SK-N-SH (cell line): ENCODE measurements around the gene MAP4. TPM values are rescaled to one million over a fixed set of nuclear protein-coding genes. Genes with fewer than 3 reads are reported as not detected.

Source experiments
- CTCF ChIA-PET: fragments of 300-600, 350-600 bp; formaldehyde crosslinking; extraction: SDS; loops from one replicate; lab custom pipeline; 2021; lab: Yijun Ruan, JAX
- POLR2A ChIA-PET: fragments of 350-600 bp; sonication (Branson Sonifier 250); formaldehyde crosslinking; extraction: SDS; loops from one replicate; lab custom pipeline; 2020; ENCODE audit warnings: antibody characterized with exemption, inconsistent platforms; lab: Yijun Ruan, JAX
- DNase-seq: peaks from one replicate; pipeline ENCODE4 v3.0.0; 2012
- H2AFZ ChIP-seq: fragments of 200-600 bp; sonication (generic); 2 replicates; pipeline ENCODE4 v1.8.1; 2016; ENCODE audit warnings: antibody characterized with exemption, mild to moderate bottlenecking, low read depth
- H3F3A ChIP-seq: fragments of 200-600 bp; sonication (generic); replicated peaks from 2 replicates; pipeline ENCODE3; 2016; ENCODE audit warnings: antibody characterized with exemption, mild to moderate bottlenecking; ENCODE audit not compliant: insufficient read depth
- H3K27ac ChIP-seq, 2 experiments: fragments of 200-500 bp in 1 of 2; fragments of 200-600 bp in 1 of 2; sonication (Bioruptor generic) in 1 of 2; sonication (generic), shearing (Covaris generic) in 1 of 2; 2 replicates each; pipeline versions ENCODE4 v1.5.1 to v1.6.1; 2014 to 2016; ENCODE audit warnings: low read depth in 2 of 2, inconsistent platforms in 1 of 2, low read length in 1 of 2, mild to moderate bottlenecking in 1 of 2, mixed read lengths in 1 of 2
- H3K27me3 ChIP-seq: fragments of 200-600 bp; sonication (generic), shearing (Covaris generic); 2 replicates; pipeline ENCODE4 v1.6.1; 2016; ENCODE audit warnings: mixed run types; ENCODE audit not compliant: insufficient read depth
- H3K36me3 ChIP-seq, 2 experiments: fragments of 200-500 bp in 1 of 2; fragments of 200-600 bp in 1 of 2; sonication (Bioruptor generic) in 1 of 2; sonication (generic) in 1 of 2; replicated peaks in 1 of 2; 2 replicates each; pipeline versions ENCODE3 to v1.5.1; 2014 to 2016; ENCODE audit warnings: low read length in 1 of 2, mild to moderate bottlenecking in 1 of 2; ENCODE audit not compliant: insufficient read depth in 2 of 2, control insufficient read depth in 1 of 2
- H3K4me1 ChIP-seq, 2 experiments: fragments of 200-500 bp in 1 of 2; fragments of 200-600 bp in 1 of 2; sonication (Bioruptor generic) in 1 of 2; sonication (generic), shearing (Covaris generic) in 1 of 2; 2 replicates each; pipeline versions ENCODE4 v1.5.1 to v1.6.1; 2014 to 2016; ENCODE audit warnings: low read depth in 1 of 2, low read length in 1 of 2, mixed run types in 1 of 2; ENCODE audit not compliant: insufficient read depth in 2 of 2, control insufficient read depth in 1 of 2
- H3K4me2 ChIP-seq: fragments of 200-600 bp; sonication (generic), shearing (Covaris generic); 2 replicates; pipeline ENCODE4 v1.6.1; 2017; ENCODE audit warnings: mixed run types
- H3K4me3 ChIP-seq, 2 experiments: fragments of 200-500 bp in 1 of 2; fragments of 200-600 bp in 1 of 2; sonication (Bioruptor generic) in 1 of 2; sonication (generic), shearing (Covaris generic) in 1 of 2; 2 replicates each; pipeline versions ENCODE4 v1.5.1 to v1.8.1; 2014 to 2016; ENCODE audit warnings: low read depth in 2 of 2, inconsistent platforms in 1 of 2, low read length in 1 of 2, mild to moderate bottlenecking in 1 of 2, mixed read lengths in 1 of 2, moderate library complexity in 1 of 2
- H3K79me2 ChIP-seq: fragments of 200-600 bp; sonication (generic); 2 replicates; pipeline ENCODE4 v1.8.1; 2017; ENCODE audit warnings: mild to moderate bottlenecking; ENCODE audit not compliant: insufficient read depth
- H3K9ac ChIP-seq: fragments of 200-600 bp; sonication (generic); 2 replicates; pipeline ENCODE4 v1.6.1; 2017; ENCODE audit warnings: mixed run types
- H3K9me2 ChIP-seq: fragments of 200-600 bp; sonication (generic); 2 replicates; pipeline ENCODE4 v1.6.1; 2017; ENCODE audit warnings: mixed run types
- H3K9me3 ChIP-seq: fragments of 200-600 bp; sonication (generic); 2 replicates; pipeline ENCODE4 v1.6.1; 2017; ENCODE audit warnings: mixed run types, mild to moderate bottlenecking, moderate library complexity
- H4K20me1 ChIP-seq: fragments of 200-600 bp; sonication (generic); 2 replicates; pipeline ENCODE4 v1.6.1; 2017; ENCODE audit warnings: mild to moderate bottlenecking, mixed run types; ENCODE audit not compliant: insufficient read depth
- ELF1 ChIP-seq: IDR thresholded peaks from 2 replicates; pipeline ENCODE4 v1.4.0; 2012
- EP300 ChIP-seq, 2 experiments: IDR thresholded peaks; 2 replicates each; pipeline versions ENCODE4 v1.4.0 to v1.6.1; 2012; ENCODE audit warnings: borderline replicate concordance in 1 of 2, low read depth in 1 of 2, low read length in 1 of 2
- EZH2phosphoT487 ChIP-seq: fragments of 200-600 bp; sonication (generic); IDR thresholded peaks from 2 replicates; pipeline ENCODE4 v1.6.1; 2017; ENCODE audit warnings: low read depth, mixed run types, mild to moderate bottlenecking, antibody characterized with exemption, moderate library complexity, borderline replicate concordance
- FOSL2 ChIP-seq: IDR thresholded peaks from 2 replicates; pipeline ENCODE4 v1.4.0; 2012; ENCODE audit warnings: low read depth, mild to moderate bottlenecking, moderate library complexity, borderline replicate concordance
- FOXJ3 ChIP-seq: sonication (generic); formaldehyde crosslinking; IDR thresholded peaks from 2 replicates; pipeline ENCODE4 v1.5.1; 2020; ENCODE audit warnings: mild to moderate bottlenecking, missing genetic modification reagents
- FOXM1 ChIP-seq: IDR thresholded peaks from 2 replicates; pipeline ENCODE4 v1.4.0; 2012; ENCODE audit warnings: low read depth, mild to moderate bottlenecking
- GABPA ChIP-seq: IDR thresholded peaks from 2 replicates; pipeline ENCODE4 v1.4.0; 2012; ENCODE audit warnings: low read depth, mild to moderate bottlenecking
- GATA2 ChIP-seq: sonication (generic); formaldehyde crosslinking; IDR thresholded peaks from 2 replicates; pipeline ENCODE4 v1.5.0; 2020; ENCODE audit warnings: mild to moderate bottlenecking, missing genetic modification reagents
- NFIC ChIP-seq: IDR thresholded peaks from 2 replicates; pipeline ENCODE4 v1.4.0; 2012; ENCODE audit warnings: borderline replicate concordance
- POLR2AphosphoS5 ChIP-seq: IDR thresholded peaks from 2 replicates; pipeline ENCODE4 v1.6.1; 2012; ENCODE audit warnings: low read depth, low read length
- RCOR1 ChIP-seq: fragments of 150-350 bp; IDR thresholded peaks from 2 replicates; pipeline ENCODE4 v1.6.1; 2017; ENCODE audit warnings: antibody characterized with exemption, low read length
- RFX5 ChIP-seq: IDR thresholded peaks from 2 replicates; pipeline ENCODE4 v1.6.1; 2012; ENCODE audit warnings: mild to moderate bottlenecking, improper control_type of control experiment, low read length
- RXRA ChIP-seq: IDR thresholded peaks from 2 replicates; pipeline ENCODE4 v1.4.0; 2012; ENCODE audit warnings: low read depth, mild to moderate bottlenecking, borderline replicate concordance
- SMC3 ChIP-seq: IDR thresholded peaks from 2 replicates; pipeline ENCODE4 v1.6.1; 2012; ENCODE audit warnings: low read depth, low read length, improper control_type of control experiment
- TAF1 ChIP-seq: IDR thresholded peaks from 2 replicates; pipeline ENCODE4 v1.6.1; 2012; ENCODE audit warnings: low read depth, mild to moderate bottlenecking, low read length, moderate library complexity, borderline replicate concordance
- TCF12 ChIP-seq: IDR thresholded peaks from 2 replicates; pipeline ENCODE4 v1.4.0; 2012
- YY1 ChIP-seq: IDR thresholded peaks from 2 replicates; pipeline ENCODE4 v1.4.0; 2012; ENCODE audit warnings: low read depth, mild to moderate bottlenecking
- WGBS: methylation state at CpG from one replicate; pipeline ENCODE4 v1.1.6; 2017; ENCODE audit warnings: low lambda C conversion rate; 5-methylcytosine and 5-hydroxymethylcytosine counted together
- polyA plus RNA-seq, 3 experiments: library from polyadenylated mRNA; depleted of rRNA; stranded (reverse); fragments of >200 nt; gene quantifications; 2 replicates each; pipeline ENCODE4 v1.2.3, GENCODE V29; 2012
- TF ChIP-seq, protein P1 (sequence below): fragments of 150-350 bp; IDR thresholded peaks from 2 replicates; pipeline ENCODE4 v1.6.1; 2016; ENCODE audit warnings: mild to moderate bottlenecking, low read depth, low read length
- TF ChIP-seq, protein P2 (sequence below): IDR thresholded peaks from 2 replicates; pipeline ENCODE4; 2012
- TF ChIP-seq, protein P3 (sequence below): IDR thresholded peaks from 2 replicates; pipeline ENCODE4 v1.6.1; 2012; ENCODE audit warnings: mild to moderate bottlenecking, low read depth, low read length, moderate library complexity

Gene MAP4
- polyA plus RNA-seq, 1 of the 3 experiments (the other 2 are of a cell fraction), result 121 TPM

DNA sequence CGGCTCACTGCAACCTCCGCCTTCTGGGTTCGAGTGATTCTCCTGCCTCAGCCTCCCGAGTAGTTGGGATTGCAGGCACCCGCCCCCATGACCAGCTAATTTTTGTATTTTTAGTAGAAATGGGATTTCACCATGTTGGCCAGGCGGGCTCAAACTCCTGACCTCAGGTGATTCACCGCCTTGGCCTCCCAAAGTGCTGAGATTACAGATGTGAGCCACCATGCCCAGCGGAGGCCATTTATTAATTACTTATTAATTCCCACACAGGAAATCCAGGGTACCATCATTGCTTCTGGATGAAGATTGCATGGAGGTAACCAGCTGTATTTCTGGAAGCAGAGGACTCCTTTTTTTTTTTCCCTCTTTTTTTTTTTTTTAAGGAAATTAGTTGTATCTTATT lies 37.8 kb downstream of the MAP4 start:
- peaks cover 90% of the 10 kb centered on the region for H4K20me1 ChIP-seq
- peaks cover 93% of the 10 kb centered on the region for H3K79me2 ChIP-seq
- H2AFZ ChIP-seq, result no peak overlapping the region
- no peak overlapping the region for H3K4me3 ChIP-seq
- no peaks in the 10 kb centered on the region for H3K9me2 ChIP-seq
- ChIA-PET CTCF (interaction anchor here (4.4 kb wide), 1 partner anchor 11 kb away, joined by 20 read pairs; no protein-coding TSS in a partner anchor), POLR2A (interaction anchor here (0.7 kb wide), 1 partner anchor 12 kb away, joined by 3 read pairs; no protein-coding TSS in a partner anchor)
- peaks cover 35% of the 10 kb centered on the region for H3F3A ChIP-seq
- no peak for DNase-seq
- no peak overlapping the region for H3K9ac ChIP-seq
- no peaks in the 10 kb centered on the region for H3K27me3 ChIP-seq
- TF ChIP-seq FOSL2 (no peak), TAF1 (no peak), SMC3 (no peak)
- TF ChIP-seq, protein P1, sequence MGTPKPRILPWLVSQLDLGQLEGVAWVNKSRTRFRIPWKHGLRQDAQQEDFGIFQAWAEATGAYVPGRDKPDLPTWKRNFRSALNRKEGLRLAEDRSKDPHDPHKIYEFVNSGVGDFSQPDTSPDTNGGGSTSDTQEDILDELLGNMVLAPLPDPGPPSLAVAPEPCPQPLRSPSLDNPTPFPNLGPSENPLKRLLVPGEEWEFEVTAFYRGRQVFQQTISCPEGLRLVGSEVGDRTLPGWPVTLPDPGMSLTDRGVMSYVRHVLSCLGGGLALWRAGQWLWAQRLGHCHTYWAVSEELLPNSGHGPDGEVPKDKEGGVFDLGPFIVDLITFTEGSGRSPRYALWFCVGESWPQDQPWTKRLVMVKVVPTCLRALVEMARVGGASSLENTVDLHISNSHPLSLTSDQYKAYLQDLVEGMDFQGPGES, result no peak
- TF ChIP-seq, protein P2, sequence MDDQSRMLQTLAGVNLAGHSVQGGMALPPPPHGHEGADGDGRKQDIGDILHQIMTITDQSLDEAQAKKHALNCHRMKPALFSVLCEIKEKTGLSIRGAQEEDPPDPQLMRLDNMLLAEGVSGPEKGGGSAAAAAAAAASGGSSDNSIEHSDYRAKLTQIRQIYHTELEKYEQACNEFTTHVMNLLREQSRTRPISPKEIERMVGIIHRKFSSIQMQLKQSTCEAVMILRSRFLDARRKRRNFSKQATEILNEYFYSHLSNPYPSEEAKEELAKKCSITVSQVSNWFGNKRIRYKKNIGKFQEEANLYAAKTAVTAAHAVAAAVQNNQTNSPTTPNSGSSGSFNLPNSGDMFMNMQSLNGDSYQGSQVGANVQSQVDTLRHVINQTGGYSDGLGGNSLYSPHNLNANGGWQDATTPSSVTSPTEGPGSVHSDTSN, result no peak
- no peak overlapping the region for H3K27ac ChIP-seq
- 94% methylated on average over 8 of the region's 8 CpGs for WGBS
- H3K4me1 ChIP-seq, result no peaks in the 10 kb centered on the region; a peak in 1 of 4 replicates
- H3K4me2 ChIP-seq, result no peak overlapping the region
- peaks cover 9 to 25% of the 10 kb centered on the region in 2 experiments for H3K36me3 ChIP-seq
- no peaks in the 10 kb centered on the region for H3K9me3 ChIP-seq

DNA sequence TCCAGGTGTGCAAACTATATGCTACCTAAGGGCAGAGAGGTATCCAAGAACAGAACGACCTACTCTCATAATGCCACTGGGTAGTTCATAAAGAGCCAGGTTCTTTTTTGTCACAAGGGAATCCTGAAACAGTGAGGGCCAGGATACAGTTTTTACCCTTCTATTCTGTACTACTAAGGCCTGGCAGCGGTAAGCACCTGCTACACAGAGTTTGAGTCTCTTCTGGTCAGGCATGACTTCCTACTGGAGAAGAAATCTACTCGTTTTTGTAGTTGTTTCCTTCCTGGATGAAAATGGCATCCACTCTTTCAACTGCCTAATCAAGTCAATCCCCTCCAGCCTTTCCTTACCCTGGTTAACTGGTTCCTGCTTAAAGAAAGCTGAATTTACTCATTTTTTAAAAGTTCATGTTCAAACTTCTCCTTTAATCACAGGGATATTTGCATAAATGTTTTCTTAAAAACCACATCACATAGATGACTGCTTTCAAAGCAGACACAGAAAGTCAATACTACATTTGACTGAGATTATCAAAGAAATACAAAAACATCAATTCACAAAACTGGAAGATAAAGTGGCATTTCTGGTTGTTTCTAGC lies 40.0 kb downstream of the MAP4 start:
- Histone ChIP-seq H3K9me2 (no peaks in the 10 kb centered on the region), H3K9ac (no peak overlapping the region), H3K4me2 (no peak overlapping the region), H3K27me3 (no peaks in the 10 kb centered on the region), H2AFZ (no peak overlapping the region), H3K9me3 (no peaks in the 10 kb centered on the region), H3K4me1 (no peaks in the 10 kb centered on the region; a peak in 1 of 4 replicates), H3K27ac (peak overlapping the region in 1 of 2 experiments; percentile 24; a peak in 1 of 4 replicates), H3K36me3 (peaks cover 9 to 22% of the 10 kb centered on the region in 2 experiments), H4K20me1 (peaks cover 77% of the 10 kb centered on the region), H3K4me3 (no peak overlapping the region), H3K79me2 (peaks cover 91% of the 10 kb centered on the region), H3F3A (peaks cover 35% of the 10 kb centered on the region)
- ChIA-PET POLR2A (no interaction called here), CTCF (interaction anchor here (1.0 to 4.4 kb wide), 4 partner anchors 13 to 175 kb away, joined by 3 to 20 read pairs (median 4); no protein-coding TSS in a partner anchor)
- WGBS, result 96% methylated on average over 3 of the region's 3 CpGs
- no peak for DNase-seq
- TF ChIP-seq, protein P3, sequence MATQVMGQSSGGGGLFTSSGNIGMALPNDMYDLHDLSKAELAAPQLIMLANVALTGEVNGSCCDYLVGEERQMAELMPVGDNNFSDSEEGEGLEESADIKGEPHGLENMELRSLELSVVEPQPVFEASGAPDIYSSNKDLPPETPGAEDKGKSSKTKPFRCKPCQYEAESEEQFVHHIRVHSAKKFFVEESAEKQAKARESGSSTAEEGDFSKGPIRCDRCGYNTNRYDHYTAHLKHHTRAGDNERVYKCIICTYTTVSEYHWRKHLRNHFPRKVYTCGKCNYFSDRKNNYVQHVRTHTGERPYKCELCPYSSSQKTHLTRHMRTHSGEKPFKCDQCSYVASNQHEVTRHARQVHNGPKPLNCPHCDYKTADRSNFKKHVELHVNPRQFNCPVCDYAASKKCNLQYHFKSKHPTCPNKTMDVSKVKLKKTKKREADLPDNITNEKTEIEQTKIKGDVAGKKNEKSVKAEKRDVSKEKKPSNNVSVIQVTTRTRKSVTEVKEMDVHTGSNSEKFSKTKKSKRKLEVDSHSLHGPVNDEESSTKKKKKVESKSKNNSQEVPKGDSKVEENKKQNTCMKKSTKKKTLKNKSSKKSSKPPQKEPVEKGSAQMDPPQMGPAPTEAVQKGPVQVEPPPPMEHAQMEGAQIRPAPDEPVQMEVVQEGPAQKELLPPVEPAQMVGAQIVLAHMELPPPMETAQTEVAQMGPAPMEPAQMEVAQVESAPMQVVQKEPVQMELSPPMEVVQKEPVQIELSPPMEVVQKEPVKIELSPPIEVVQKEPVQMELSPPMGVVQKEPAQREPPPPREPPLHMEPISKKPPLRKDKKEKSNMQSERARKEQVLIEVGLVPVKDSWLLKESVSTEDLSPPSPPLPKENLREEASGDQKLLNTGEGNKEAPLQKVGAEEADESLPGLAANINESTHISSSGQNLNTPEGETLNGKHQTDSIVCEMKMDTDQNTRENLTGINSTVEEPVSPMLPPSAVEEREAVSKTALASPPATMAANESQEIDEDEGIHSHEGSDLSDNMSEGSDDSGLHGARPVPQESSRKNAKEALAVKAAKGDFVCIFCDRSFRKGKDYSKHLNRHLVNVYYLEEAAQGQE, result no peak
- TF ChIP-seq RFX5 (no peak), RXRA (no peak), SMC3 (no peak), POLR2AphosphoS5 (no peak), GABPA (no peak), ELF1 (no peak), FOXM1 (no peak), YY1 (no peak), FOXJ3 (no peak), EZH2phosphoT487 (no peak), GATA2 (CRISPR knock-in tag) (no peak), NFIC (no peak), RCOR1 (no peak), EP300 (IDR thresholded peaks at IDR 0.05; ENCODE audit: borderline replicate concordance in 1 of 2, low read depth in 1 of 2, low read length in 1 of 2) (no peak), TCF12 (no peak)
- TF ChIP-seq, protein P2, result no peak
